Common myeloid progenitor, CD34-positive (primary cell): ENCODE data around the gene UGT1A7.

Experiments
- CTCF ChIA-PET: fragments of 350-600 bp; sonication (Branson Sonifier 250); formaldehyde crosslinking; loops from one replicate; lab custom pipeline; 2021; ENCODE audit warnings: antibody characterized with exemption; lab: Charles Lee
- POLR2A ChIA-PET: fragments of 350-600 bp; sonication (Branson Sonifier 250); formaldehyde crosslinking; loops from one replicate; lab custom pipeline; 2021; ENCODE audit warnings: antibody characterized with exemption; lab: Charles Lee
- DNase-seq, 3 donors: peaks; one replicate each; pipeline versions ENCODE4 v3.0.0 to v3.0.0-alpha.2; 2013
- H3K27ac ChIP-seq, 2 experiments: 1 replicate in 1 of 2; 2 replicates in 1 of 2; pipeline ENCODE4 v1.7.0; 2013; ENCODE audit warnings: inconsistent platforms in 2 of 2, low read length in 2 of 2, mild to moderate bottlenecking in 2 of 2, low read depth in 1 of 2, moderate library complexity in 1 of 2; ENCODE audit not compliant: severe bottlenecking in 2 of 2, insufficient read depth in 1 of 2, poor library complexity in 1 of 2
- H3K27me3 ChIP-seq, 5 experiments: replicated peaks in 2 of 5; 1 replicate in 3 of 5; 2 replicates in 2 of 5; pipeline versions ENCODE4 v1.6.1 to v1.7.0; 2013; ENCODE audit warnings: low read length in 4 of 5, mild to moderate bottlenecking in 2 of 5, moderate library complexity in 2 of 5, inconsistent platforms in 1 of 5; ENCODE audit not compliant: insufficient read depth in 5 of 5, control insufficient read depth in 4 of 5
- H3K36me3 ChIP-seq, 4 experiments: 1 replicate in 2 of 4; 2 replicates in 2 of 4; pipeline versions ENCODE4 v1.6.1 to v1.7.0; 2013; ENCODE audit warnings: low read length in 3 of 4, control low read depth in 1 of 4, mild to moderate bottlenecking in 1 of 4; ENCODE audit not compliant: control insufficient read depth in 4 of 4, insufficient read depth in 4 of 4
- H3K4me1 ChIP-seq, 4 experiments: 1 replicate in 3 of 4; 2 replicates in 1 of 4; pipeline versions ENCODE4 v1.6.1 to v1.7.1; 2013; ENCODE audit warnings: low read length in 3 of 4, mild to moderate bottlenecking in 3 of 4, control low read depth in 1 of 4, inconsistent platforms in 1 of 4, moderate library complexity in 1 of 4; ENCODE audit not compliant: control insufficient read depth in 4 of 4, insufficient read depth in 4 of 4; ENCODE audit errors: control extremely low read depth in 1 of 4
- H3K4me3 ChIP-seq, 7 experiments: 1 replicate in 4 of 7; 2 replicates in 3 of 7; pipeline versions ENCODE4 v1.5.1 to v1.7.0; 2013; ENCODE audit warnings: mild to moderate bottlenecking in 7 of 7, low read length in 6 of 7, moderate library complexity in 6 of 7, inconsistent platforms in 2 of 7, low read depth in 2 of 7, control low read depth in 1 of 7; ENCODE audit not compliant: insufficient read depth in 4 of 7, control insufficient read depth in 1 of 7; ENCODE audit errors: extremely low read depth in 1 of 7
- H3K9me3 ChIP-seq, 5 experiments: 1 replicate in 4 of 5; 2 replicates in 1 of 5; pipeline versions ENCODE4 v1.6.1 to v1.7.1; 2013; ENCODE audit warnings: low read length in 4 of 5, mild to moderate bottlenecking in 2 of 5, inconsistent platforms in 1 of 5, low read depth in 1 of 5, moderate library complexity in 1 of 5; ENCODE audit not compliant: control insufficient read depth in 4 of 5, insufficient read depth in 2 of 5; ENCODE audit errors: control extremely low read depth in 1 of 5
- WGBS: methylation state at CpG from one replicate; pipeline ENCODE4 v1.1.5; 2013; ENCODE audit not compliant: insufficient coverage; 5-methylcytosine and 5-hydroxymethylcytosine counted together

Gene UGT1A7

DNA sequence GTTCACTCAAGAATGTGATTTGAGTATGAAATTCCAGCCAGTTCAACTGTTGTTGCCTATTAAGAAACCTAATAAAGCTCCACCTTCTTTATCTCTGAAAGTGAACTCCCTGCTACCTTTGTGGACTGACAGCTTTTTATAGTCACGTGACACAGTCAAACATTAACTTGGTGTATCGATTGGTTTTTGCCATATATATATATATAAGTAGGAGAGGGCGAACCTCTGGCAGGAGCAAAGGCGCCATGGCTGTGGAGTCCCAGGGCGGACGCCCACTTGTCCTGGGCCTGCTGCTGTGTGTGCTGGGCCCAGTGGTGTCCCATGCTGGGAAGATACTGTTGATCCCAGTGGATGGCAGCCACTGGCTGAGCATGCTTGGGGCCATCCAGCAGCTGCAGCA is 78.3 kb downstream of the UGT1A7 start, which contains the start of gene UGT1A1:
TSS of gene UGT1A1 (plus strand) at position 228 of the 400 bp plus-strand sequence. CDS start at position 246, 18 bp downstream.
- Histone ChIP-seq H3K27ac (no peak within 1 kb of the TSS), H3K9me3 (no peaks in the 10 kb centered on the region), H3K27me3 (peaks cover 0 to 17% (median 4%) of the 10 kb centered on the region in 5 experiments), H3K4me3 (no peak within 1 kb of the TSS), H3K4me1 (no peaks in the 10 kb centered on the region), H3K36me3 (no peaks in the 10 kb centered on the region)
- no peak for DNase-seq
- POLR2A ChIA-PET = no interaction called here
- CTCF ChIA-PET = no interaction called here
- 100% methylated on average over 1 of the region's 6 CpGs for WGBS

DNA sequence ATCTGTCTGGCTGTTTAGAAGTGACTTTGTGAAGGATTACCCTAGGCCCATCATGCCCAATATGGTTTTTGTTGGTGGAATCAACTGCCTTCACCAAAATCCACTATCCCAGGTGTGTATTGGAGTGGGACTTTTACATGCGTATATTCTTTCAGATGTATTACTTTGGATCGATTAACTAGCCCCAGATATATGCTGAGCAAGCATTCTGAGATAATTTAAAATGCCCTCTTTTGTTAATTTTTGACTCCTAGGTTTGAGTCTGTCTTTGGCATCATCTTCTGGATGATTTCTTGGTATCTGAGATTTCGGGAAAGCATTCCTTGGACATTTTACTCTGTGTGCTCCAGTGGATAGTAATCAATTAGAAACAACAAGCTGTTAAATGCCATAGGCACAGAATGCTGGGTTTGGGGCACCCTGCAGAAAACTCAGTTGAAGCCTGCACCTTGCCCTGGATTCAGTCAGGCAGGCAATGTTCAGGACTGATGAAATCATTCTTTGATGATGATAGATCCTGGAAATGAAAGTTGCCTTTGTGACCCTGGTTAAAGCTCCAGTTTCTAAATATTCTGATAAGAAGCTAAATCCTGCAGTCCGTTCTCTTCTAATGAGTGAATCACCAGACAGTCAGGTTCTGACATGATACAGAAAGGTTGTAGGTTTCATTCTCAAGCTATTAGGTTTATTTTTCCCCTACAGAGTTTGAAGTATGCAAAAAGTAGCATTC is 79.5 kb downstream of the UGT1A7 start:
- H3K4me3 ChIP-seq = no peak overlapping the region
- H3K27ac ChIP-seq = no peak overlapping the region
- ChIA-PET CTCF (no interaction called here), POLR2A (no interaction called here)
- 100% methylated on average over 2 of the region's 4 CpGs for WGBS
- no peaks in the 10 kb centered on the region for H3K4me1 ChIP-seq
- no peak for DNase-seq
- no peaks in the 10 kb centered on the region for H3K9me3 ChIP-seq
- peaks cover 0 to 18% (median 4%) of the 10 kb centered on the region in 5 experiments for H3K27me3 ChIP-seq
- no peaks in the 10 kb centered on the region for H3K36me3 ChIP-seq

DNA sequence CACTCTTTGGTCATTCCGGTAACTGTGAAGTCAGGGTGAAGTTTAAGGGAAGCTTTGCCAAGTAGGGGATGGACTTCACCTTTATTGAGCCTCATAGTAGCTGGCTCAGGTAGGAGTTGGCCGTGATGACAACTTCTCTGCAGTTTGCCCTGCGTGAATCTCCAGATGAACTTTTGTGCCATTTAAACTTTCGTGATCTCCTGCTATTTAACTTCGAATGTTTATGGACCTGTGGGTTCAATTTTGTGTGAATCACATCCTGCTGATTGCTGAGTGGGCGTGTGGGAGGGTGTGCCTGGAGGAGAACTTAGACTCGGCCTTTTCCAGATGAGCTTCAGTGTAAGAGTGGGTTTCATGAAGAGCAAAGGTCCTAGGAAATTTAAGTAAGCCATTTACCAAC is 82.6 kb downstream of the UGT1A7 start:
- Histone ChIP-seq H3K36me3 (no peaks in the 10 kb centered on the region), H3K27ac (no peak overlapping the region), H3K27me3 (peaks cover 0 to 20% (median 6%) of the 10 kb centered on the region in 5 experiments), H3K4me1 (no peaks in the 10 kb centered on the region), H3K9me3 (no peaks in the 10 kb centered on the region), H3K4me3 (no peak overlapping the region)
- no peak for DNase-seq
- WGBS = 88% methylated on average over 7 of the region's 7 CpGs
- ChIA-PET POLR2A (no interaction called here), CTCF (no interaction called here)

DNA sequence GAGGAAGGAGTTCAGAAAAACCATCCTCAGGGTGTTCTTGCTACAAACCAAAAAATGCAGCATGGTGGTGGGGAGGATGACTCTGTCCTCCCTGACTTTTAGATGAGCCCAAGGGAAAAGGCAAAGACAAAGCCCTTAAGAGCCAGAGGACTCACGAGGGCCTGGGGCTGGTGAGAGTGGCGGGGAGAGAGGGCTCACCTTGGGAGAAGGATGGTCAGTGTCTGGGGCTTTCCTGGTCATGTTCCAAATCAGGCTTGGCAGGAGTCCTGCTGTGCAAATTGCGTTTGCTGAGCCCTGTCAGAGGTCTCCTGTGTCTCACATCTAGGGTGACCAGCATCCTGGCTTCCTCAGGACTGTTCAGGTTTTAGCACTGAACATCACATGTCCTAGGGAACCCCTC is 83.1 kb downstream of the UGT1A7 start:
- ChIA-PET CTCF (no interaction called here), POLR2A (no interaction called here)
- WGBS = 89% methylated on average over 3 of the region's 3 CpGs
- Histone ChIP-seq H3K4me1 (no peaks in the 10 kb centered on the region), H3K36me3 (no peaks in the 10 kb centered on the region), H3K27ac (no peak overlapping the region), H3K9me3 (no peaks in the 10 kb centered on the region), H3K27me3 (peaks cover 0 to 20% (median 6%) of the 10 kb centered on the region in 5 experiments), H3K4me3 (no peak overlapping the region)
- DNase-seq = no peak

DNA sequence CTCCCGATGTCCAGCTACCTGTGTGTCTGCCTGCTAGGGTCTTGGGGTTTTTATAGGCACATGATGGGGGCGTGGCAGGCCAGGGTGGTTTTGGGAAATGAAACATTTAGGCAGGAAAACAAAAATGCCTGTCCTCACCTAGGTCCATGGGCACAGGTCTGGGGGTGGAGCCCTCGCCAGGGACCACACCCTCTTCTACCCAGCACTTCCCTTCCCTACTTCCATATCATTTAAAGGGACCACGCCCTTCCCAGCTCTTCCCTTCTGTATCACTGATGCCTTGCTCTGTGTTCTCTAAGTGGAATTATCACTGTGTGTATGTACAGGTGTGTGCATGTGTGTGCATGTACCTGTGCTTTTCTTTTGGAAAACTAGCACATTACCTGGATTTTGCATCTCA is 84.7 kb downstream of the UGT1A7 start:
- H3K27ac ChIP-seq = no peak overlapping the region
- 100% methylated on average over 1 of the region's 4 CpGs for WGBS
- ChIA-PET POLR2A (no interaction called here), CTCF (no interaction called here)
- no peak for DNase-seq
- H3K9me3 ChIP-seq = no peaks in the 10 kb centered on the region
- H3K4me3 ChIP-seq = no peak overlapping the region
- H3K27me3 ChIP-seq = peaks cover 0 to 20% (median 8%) of the 10 kb centered on the region in 5 experiments
- no peaks in the 10 kb centered on the region for H3K4me1 ChIP-seq
- H3K36me3 ChIP-seq = no peaks in the 10 kb centered on the region

DNA sequence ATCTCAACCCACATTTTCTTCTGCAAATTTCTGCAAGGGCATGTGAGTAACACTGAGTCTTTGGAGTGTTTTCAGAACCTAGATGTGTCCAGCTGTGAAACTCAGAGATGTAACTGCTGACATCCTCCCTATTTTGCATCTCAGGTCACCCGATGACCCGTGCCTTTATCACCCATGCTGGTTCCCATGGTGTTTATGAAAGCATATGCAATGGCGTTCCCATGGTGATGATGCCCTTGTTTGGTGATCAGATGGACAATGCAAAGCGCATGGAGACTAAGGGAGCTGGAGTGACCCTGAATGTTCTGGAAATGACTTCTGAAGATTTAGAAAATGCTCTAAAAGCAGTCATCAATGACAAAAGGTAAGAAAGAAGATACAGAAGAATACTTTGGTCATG is 86.4 kb downstream of the UGT1A7 start:
- Histone ChIP-seq H3K27ac (no peak overlapping the region), H3K9me3 (no peaks in the 10 kb centered on the region), H3K4me3 (no peak overlapping the region), H3K36me3 (no peaks in the 10 kb centered on the region), H3K27me3 (peaks cover 0 to 24% (median 8%) of the 10 kb centered on the region in 5 experiments), H3K4me1 (no peaks in the 10 kb centered on the region)
- WGBS = 80% methylated on average over 4 of the region's 4 CpGs
- no peak for DNase-seq
- CTCF ChIA-PET = no interaction called here
- POLR2A ChIA-PET = no interaction called here

DNA sequence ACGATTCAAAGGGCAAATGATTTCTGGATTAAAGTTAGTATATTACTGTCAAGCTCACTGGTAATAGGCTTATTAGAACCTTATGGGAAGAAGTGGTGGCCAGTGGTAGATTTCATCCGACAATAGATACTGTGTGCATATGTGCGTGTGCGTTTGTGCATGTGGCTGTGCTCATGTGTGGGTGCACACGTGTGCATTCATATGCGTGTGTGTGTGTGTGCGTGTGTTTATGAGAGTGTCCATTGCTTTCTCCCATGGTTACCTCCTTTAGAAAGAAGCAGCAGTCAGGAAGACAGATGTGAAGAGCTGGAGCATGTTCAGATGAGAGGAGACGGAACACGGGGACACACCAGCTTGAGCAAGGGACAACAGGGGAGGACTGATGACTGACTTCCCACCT is 87.6 kb downstream of the UGT1A7 start:
- ChIA-PET CTCF (no interaction called here), POLR2A (no interaction called here)
- no peaks in the 10 kb centered on the region for H3K9me3 ChIP-seq
- no peaks in the 10 kb centered on the region for H3K36me3 ChIP-seq
- no peak overlapping the region for H3K4me3 ChIP-seq
- 91% methylated on average over 7 of the region's 9 CpGs for WGBS
- H3K27me3 ChIP-seq = peaks cover 0 to 17% (median 4%) of the 10 kb centered on the region in 5 experiments
- H3K4me1 ChIP-seq = no peaks in the 10 kb centered on the region
- H3K27ac ChIP-seq = no peak overlapping the region
- DNase-seq = no peak
